Left cardiac atrium (tissue), 4 donors: ENCODE results near the gene ZGLP1. TPM values are rescaled to one million over a fixed set of nuclear protein-coding genes. Genes with fewer than 3 reads are reported as not detected.
"Not testable (repeated sequence)": the region's sequence is repeated elsewhere in the genome, so short reads cannot be mapped to it uniquely, and the experiment has no call there.

Source experiments
- ATAC-seq, 2 donors: fragments of 200-7000 bp; cut with Tn5 transposase; one replicate each; pipeline ENCODE4 v1.9.1; 2020; ENCODE audit warnings: mild to moderate bottlenecking in 2 of 2, moderate library complexity in 2 of 2
- DNase-seq: peaks from one replicate; pipeline ENCODE4 v3.0.0-alpha.2; 2020
- intact Hi-C, 2 donors: fragments of 100-400 bp; cut with DNase I; formaldehyde crosslinking; loops; one replicate each; pipeline versions ENCODE4 v1.14.1 to v1.15.1; 2022 to 2023
- long read RNA-seq: library from polyadenylated mRNA; unstranded; transcript quantifications from one replicate; pipeline ENCODE4 v2.0.0, GENCODE V29; 2021
- total RNA-seq, 2 donors: library from RNA; stranded (reverse); fragmentation: NEBNext Ultra II Directional; extraction: Animal tissue kit (Norgen Biotek cat#: 25700); gene quantifications; one replicate each; pipeline ENCODE4 v1.2.1, GENCODE V29; 2021
- donor health status: DM: no; HTN: yes; CAD: no.
- donor health status: DM: no; HTN: yes; CAD: no; lungs with severe emphysema.
- donor health status: DM: yes; HTN: yes; CAD: no.
- donor health status: Dilated cardiomyopathy.

ZGLP1 gene
- 1 to 10 TPM; 1.5 to 1.8 TPM for total RNA-seq
- long read RNA-seq, result 0 reads

- no peak for ATAC-seq
- intact Hi-C loops, result no loop called here
- no peak for DNase-seq
Measured at GRCh38 chr19:10309423-10309822, at the start of gene ZGLP1. TSS of gene ZGLP1 (minus strand) at chr19:10309815.

- ATAC-seq (no peak), DNase-seq (no peak)
- intact Hi-C loops, result no loop called here
Measured at GRCh38 chr19:10356431-10356830, 46.8 kb upstream of the ZGLP1 start.

- ATAC-seq (peak; percentile 85 to 87), DNase-seq (peak; percentile 81)
- intact Hi-C loops, result no loop called here
Measured at GRCh38 chr19:10353793-10354391, 44.3 kb upstream of the ZGLP1 start.

DNA sequence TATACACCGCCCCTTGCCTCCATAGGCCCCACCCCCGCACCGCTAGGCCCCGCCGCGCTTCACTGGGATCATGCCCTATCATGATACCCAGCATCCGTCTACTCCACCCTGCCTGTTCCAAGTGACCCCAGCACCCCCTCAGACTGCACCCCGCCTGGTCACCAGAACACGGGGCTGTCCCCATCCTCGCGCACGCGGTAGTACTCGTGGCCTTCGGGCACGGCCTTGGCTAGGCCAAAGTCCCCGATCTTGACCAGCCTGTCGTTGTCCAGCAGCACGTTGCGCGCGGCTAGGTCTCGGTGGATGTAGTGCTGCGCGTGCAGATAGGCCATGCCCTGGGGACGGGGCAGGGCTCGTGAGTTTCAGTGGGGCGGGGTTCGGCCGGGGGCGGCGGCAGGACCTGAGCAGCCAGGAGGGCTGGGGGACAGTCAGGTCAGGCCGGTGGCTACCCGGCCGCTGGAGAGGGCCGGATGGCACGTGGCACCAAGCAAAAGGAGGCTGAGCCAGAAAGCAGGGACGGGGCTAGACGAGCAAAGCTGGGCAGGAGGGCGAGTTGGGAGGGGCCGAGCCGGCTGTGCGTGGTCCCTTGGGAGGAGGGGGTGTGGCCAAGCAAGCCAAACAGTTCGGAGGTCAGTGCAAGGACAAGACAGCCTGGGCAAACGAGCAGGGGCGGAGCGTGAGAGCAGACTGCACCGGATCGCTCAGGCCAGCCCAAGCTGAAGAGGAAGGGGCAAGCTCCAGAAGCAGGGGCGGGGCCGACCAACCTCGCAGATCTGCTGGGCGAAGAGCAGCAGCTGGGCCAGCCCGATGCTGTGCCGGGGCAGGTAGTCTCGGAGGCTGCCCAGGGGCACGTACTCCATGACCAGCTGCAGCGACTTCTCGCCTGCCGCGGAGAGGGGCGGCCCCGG, 43.4 kb upstream of the ZGLP1 start:
- intact Hi-C loops, result no loop called here
- ATAC-seq (peak; percentile 84 to 89), DNase-seq (peak; percentile 85)

- DNase-seq (no peak), ATAC-seq (peak; percentile 59 to 71)
- intact Hi-C loops, result no loop called here
Measured at GRCh38 chr19:10346509-10346908, 36.9 kb upstream of the ZGLP1 start.

- ATAC-seq, result no peak
- DNase-seq, result no peak
- intact Hi-C loops, result no loop called here
Measured at GRCh38 chr19:10344780-10345179, 35.2 kb upstream of the ZGLP1 start.

GRCh38 chr19:10343495-10343894, 33.9 kb upstream of the ZGLP1 start:
- DNase-seq (no peak), ATAC-seq (no peak)

GRCh38 chr19:10339977-10340376, 30.4 kb upstream of the ZGLP1 start:
- DNase-seq (no peak), ATAC-seq (no peak)
- intact Hi-C loops, result loop anchor here in 1 of 2 donors (5.0 kb wide), 1 partner anchor 37 kb away; no protein-coding TSS in a partner anchor

More at GRCh38 chr19:10343495-10343894, 33.9 kb upstream of the ZGLP1 start:
- intact Hi-C loops, result no loop called here

- intact Hi-C loops, result loop anchor here in 1 of 2 donors (5.0 kb wide), 1 partner anchor 38 kb away; no protein-coding TSS in a partner anchor
- DNase-seq (no peak), ATAC-seq (no peak)
Measured at GRCh38 chr19:10339380-10339960, 29.9 kb upstream of the ZGLP1 start, which contains the start of gene ICAM3. TSS of gene ICAM3 (minus strand) at chr19:10339624. CDS start at chr19:10339614, 10 bp downstream.

DNA sequence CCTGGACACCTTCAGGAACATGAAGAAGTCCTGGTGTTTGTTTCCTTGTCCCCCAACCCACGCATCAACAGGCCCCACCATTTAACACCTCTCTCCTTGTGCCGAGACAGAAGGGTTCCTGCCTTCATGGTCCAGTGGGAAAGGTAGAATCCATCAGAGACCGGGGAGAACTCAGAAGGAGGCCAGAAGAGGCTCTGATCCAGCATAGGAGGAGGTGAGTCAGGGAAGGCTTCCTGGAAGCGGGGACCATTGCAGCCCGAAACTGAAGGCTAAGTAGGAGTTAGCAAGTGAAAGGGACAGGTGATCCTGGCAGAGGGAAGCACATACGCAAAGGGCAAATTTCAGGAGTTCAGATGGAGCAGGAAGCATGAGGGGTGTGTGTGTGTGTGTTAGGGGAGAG, 29.3 kb upstream of the ZGLP1 start:
- intact Hi-C loops, result loop anchor here in 1 of 2 donors (5.0 kb wide), 1 partner anchor 38 kb away; no protein-coding TSS in a partner anchor
- ATAC-seq (no peak), DNase-seq (no peak)

GRCh38 chr19:10336725-10337124, 27.1 kb upstream of the ZGLP1 start:
- intact Hi-C loops, result loop anchor here in 1 of 2 donors (5.0 kb wide), 1 partner anchor 41 kb away; no protein-coding TSS in a partner anchor
- not testable (repeated sequence) for DNase-seq, ATAC-seq

DNA sequence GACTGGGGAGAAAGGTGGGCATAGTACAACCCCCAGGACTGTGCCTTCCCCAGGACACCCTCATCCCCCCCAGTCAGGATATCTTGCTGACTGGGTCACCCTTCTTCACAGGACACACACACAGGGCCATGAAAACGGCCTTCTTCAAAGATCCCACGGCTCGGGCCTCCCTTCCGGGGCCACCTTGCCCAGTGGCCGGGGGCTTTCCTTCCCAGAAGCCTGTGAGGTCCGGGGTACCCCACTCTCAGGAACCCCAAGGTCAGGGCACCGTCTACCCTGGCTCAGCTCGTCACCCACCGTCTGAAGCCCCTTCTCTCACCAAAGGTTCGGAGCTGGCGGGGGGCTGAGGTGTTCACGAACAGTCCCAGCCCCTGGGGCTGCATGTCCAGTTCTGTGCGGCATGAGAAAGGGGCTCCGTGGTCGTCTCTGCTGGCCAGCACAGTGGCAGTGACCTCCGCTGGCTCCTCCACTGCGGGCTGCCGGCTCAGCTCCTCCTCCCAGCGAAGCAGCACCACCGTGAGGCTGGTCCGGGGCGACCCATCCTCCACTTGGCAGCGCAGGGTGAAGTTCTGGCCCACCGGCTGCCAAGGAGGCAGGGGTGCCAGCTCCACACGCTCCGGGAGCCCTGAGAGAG, 25.9 kb upstream of the ZGLP1 start:
- intact Hi-C loops, result loop anchor here in 1 of 2 donors (5.0 kb wide), 1 partner anchor 42 kb away; no protein-coding TSS in a partner anchor
- ATAC-seq, result no peak
- DNase-seq, result no peak

GRCh38 chr19:10334588-10335351, 25.2 kb upstream of the ZGLP1 start:
- intact Hi-C loops, result loop anchor here in 1 of 2 donors (5.0 kb wide), 2 partner anchors 43 to 62 kb away; partner anchors contain the start of gene ICAM1
- DNase-seq, result peak; percentile 97
- ATAC-seq, result peak; percentile 85 to 89

GRCh38 chr19:10333758-10334587, 24.4 kb upstream of the ZGLP1 start:
- no peak for DNase-seq
- intact Hi-C loops, result loop anchor here in 1 of 2 donors (5.0 kb wide), 1 partner anchor 62 kb away; the partner anchor contains the start of gene ICAM1

GRCh38 chr19:10332965-10333757, 23.5 kb upstream of the ZGLP1 start, which contains the start of gene RAVER1:
TSS of gene RAVER1 (minus strand) at chr19:10333529. CDS start at chr19:10333507, 22 bp downstream.
- peak; percentile 94 to 95 for ATAC-seq
- intact Hi-C loops, result loop anchor here in 1 of 2 donors (5.0 kb wide), 1 partner anchor 61 kb away; the partner anchor contains the start of gene ICAM1
- peak; percentile 99 for DNase-seq

More at GRCh38 chr19:10333758-10334587, 24.4 kb upstream of the ZGLP1 start:
- peak in 1 of 2 donors; percentile 0 for ATAC-seq
